Islet of Langerhans (tissue), 1 donor: ENCODE measurements around the gene NINJ2.

Experiments
- FAIRE-seq: peaks from one replicate; lab custom pipeline; 2011; peaks lifted over from hg19 to GRCh38; lab: Jason Lieb, UNC

The NINJ2 gene

GRCh38 chr12:546920-547845, 116.1 kb downstream of the NINJ2 start:
- no peak for FAIRE-seq

DNA sequence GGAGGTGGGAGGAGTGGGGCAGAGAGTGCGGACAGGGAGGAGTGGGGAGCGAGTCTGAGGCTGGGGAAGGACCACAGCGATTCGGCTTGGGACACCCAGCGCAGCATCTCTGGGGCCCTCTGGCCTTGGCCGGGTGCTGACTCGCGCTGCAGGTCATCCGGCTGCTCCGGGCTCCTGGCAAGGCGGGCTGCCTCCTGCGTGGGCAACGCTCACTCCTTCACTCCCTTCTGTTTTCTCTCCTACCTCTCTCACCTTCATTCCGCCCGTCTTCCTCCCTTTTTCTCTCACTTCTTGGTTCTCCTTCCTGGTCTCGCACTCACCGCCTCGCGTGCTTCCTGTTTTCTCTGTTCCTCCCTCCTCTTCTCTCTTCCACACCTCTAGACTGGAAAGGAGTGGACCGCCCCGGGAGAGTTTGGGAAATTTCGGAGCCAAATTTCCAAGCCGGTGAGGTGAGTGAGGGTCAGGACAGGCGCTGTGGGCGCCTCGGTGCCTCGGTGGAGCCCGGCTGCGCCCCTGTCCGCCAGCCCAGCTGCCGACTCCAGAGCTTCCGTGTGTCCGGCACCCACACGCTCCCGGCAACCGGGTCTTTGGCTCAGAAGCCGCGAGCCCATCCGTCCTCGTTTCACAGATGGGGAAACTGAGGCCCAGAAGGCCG, 116.9 kb downstream of the NINJ2 start:
- no peak for FAIRE-seq

DNA sequence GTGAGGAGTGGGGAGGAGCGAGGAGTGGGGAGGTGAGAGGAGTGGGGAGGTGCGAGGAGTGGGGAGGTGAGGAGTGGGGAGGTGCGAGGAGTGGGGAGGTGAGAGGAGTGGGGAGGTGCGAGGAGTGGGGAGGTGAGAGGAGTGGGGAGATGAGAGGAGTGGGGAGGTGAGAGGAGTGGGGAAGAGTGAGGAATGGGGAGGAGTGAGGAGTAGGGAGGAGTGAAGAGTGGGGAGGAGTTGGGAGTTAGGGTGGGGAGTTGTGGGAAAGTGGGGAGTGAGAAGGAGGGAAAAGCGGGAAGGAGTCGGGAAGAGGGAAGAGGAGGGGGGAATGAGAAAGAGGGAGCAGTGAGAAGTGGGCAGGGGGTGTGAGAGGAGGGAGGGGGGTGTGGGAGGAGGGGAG, 117.4 kb downstream of the NINJ2 start:
- no peak for FAIRE-seq

DNA sequence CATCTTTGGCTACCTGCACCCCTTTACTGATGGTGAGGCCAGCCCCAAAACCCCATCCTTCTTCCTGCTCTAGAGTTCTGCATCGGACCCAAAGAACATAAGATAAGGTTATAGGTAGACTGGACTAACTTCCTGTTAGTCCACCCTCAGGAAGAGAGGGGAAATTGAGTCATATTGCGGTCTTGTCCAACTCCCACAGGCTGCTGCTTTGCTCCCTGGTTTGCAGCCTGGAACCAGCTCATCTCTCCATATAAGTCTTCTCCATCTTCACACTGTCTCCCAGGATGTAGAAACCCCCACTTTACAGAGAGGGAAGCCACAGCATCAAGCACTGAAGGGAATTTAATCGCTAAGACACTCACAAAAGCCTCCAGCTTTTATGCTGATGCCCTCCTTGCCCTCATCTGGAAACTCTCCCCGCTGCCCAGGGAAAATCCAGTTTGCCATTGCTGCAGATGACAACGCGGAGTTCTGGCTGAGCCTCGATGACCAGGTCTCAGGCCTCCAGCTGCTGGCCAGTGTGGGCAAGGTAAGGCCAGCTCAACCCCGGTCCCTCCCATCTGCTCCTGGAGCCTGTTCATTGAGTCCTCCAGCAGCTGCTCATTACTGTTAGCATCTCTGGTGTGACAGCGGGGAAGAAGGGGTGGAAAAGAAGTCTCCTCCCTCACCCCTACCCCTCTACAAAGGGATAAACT, 118.2 kb downstream of the NINJ2 start:
- FAIRE-seq, result no peak

DNA sequence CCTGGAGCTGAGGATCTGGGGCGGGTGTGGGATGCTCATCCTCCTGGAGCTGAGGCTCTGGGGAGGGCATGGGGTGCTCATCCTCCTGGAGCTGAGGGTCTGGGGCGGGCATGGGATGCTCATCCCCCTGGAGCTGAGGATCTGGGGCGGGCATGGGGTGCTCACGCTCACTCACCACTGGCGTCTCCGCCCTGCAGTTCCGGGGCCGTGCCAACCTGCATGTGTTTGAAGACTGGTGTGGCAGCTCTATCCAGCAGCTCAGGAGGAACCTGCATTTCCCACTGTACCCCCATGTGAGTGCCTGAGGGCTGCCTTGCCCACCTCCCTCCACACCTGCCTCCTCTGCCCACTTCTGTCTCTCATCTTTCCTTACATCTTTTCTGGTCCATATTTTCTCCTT, 119.1 kb downstream of the NINJ2 start:
- no peak for FAIRE-seq

GRCh38 chr12:543114-543451, 120.2 kb downstream of the NINJ2 start:
- no peak for FAIRE-seq

DNA sequence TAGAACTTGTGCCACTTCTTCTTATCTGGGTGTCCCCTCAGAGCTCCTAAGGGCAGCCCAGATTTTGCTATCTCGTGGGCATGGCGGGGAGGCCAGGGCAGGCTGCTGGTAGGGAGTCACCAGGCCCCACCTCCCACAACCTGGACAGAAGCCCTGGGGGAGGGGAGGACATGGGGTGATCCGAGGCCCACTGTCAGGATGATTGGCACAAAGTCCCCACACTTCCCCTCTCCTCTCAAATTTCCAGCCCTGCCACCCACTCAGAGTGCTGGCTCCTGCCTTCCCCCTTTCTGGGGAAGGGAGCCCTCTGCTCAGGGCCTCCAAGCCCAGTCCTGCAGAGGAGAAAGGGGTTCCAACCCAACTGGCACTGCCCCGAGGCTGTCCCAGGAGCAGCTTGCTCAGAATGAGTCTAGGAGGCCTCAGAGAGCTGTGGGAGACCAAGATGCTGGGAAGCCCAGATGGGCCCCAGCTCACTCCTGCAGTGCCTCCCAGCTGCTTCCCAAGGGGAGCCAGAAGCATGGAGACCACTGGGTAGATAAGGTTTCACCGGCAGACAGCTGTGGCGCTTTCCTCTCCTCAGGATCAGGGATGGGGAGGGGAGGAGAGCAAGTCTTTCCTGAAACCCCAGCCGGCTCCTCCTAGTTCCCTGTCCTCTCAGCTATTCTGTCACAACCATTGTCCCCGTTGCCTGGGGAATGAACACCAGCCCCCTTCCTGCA, 120.7 kb downstream of the NINJ2 start:
- no peak for FAIRE-seq

GRCh38 chr12:541676-542324, 121.4 kb downstream of the NINJ2 start:
- no peak for FAIRE-seq

DNA sequence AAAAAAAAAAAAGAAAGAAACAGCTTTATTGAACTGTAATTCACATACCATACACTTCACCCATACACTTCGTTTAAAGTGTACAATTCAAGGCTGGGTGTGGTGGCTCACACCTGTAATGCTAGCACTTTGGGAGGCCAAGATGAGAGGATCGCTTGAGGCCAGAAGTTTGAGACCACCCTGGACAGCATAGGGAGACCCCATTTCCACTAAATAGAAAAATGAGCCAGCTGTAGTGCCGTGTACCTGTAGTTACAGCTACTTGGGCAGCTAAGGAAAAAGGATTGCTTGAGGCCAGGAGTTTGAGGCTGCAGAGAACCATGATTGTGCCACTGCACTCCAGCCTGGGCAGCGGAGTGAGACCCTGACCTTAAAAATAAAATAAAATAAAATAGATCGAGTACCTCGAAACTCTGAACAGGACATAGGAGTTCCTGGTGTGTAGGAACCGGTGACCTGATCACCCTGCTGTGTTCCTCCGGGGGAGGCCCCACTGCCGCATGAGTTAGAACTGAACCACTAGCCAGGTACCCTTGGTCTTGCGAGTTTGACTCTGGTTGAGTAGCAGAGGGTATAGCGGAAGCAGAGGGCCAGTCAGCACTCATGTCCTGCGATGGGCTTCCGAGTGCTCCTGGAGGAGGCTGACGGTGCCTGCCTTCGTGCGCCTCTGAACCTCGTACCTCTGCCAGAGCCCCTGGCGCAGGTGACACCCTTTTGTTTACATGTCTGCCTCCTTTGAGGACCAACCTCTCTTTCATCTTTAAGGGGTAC, 123.5 kb downstream of the NINJ2 start:
- no peak for FAIRE-seq

GRCh38 chr12:538731-539539, 124.3 kb downstream of the NINJ2 start:
- FAIRE-seq, result no peak

DNA sequence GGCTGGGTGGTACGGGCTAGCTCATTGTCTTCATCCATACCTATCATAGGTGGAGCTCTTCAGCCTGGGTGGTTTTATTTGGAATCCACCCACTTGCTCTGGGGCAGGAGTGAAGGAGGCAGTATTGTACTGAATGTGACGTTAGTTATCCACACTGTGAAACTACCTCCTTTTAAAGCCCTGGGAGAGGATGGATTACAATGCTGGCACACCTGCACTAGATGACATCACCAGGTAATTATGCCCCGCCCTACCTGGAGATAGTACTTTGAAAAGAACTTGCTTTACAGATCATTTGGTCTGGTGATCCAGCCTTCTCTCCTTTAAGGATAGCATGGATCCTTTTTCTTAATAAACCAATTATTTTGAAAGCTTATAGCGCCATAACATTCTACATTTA, 125.5 kb downstream of the NINJ2 start:
- no peak for FAIRE-seq

- no peak for FAIRE-seq
Observed at GRCh38 chr12:536751-537245, 126.4 kb downstream of the NINJ2 start.

DNA sequence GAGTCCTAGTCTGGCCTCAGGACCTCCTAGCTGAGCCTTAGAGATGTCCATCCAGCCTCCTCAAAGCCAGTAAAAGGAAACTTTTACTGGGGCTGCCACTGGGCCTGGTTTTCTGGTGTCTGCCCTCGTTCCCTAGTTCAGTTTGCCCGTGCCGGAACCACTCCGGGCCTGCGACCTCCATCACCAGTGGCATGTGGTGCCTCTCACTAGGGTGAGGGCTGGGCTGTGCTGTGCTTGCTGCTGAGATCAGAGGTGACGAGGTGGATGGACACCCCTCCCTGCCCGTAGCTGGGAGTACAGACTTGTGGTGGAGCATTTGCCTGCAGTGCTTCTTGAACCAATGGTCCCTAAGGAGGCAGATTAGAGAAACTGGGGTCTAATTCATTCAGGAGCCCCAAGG, 127.8 kb downstream of the NINJ2 start:
- FAIRE-seq, result no peak

GRCh38 chr12:534216-534615, 129.0 kb downstream of the NINJ2 start:
- FAIRE-seq, result no peak

DNA sequence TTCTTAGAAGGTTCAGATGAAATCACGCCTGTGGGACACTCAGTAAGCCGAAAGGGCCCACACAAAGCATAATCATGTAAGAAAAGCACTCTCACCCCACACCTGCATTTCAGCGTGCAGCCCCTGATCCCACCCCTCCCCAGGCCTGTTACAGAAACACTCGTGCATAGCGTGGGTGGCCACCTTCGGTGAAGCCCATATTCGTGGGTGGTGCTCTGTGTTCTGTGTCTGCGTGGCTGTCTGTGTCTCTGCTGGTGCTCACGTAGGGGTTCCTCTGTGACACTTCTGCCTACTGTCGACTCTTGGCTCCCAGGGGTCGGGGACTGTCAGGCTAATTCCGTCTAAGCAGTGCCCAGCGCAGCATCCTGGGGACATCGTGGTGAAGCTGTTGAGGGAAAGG, 129.5 kb downstream of the NINJ2 start:
- no peak for FAIRE-seq

DNA sequence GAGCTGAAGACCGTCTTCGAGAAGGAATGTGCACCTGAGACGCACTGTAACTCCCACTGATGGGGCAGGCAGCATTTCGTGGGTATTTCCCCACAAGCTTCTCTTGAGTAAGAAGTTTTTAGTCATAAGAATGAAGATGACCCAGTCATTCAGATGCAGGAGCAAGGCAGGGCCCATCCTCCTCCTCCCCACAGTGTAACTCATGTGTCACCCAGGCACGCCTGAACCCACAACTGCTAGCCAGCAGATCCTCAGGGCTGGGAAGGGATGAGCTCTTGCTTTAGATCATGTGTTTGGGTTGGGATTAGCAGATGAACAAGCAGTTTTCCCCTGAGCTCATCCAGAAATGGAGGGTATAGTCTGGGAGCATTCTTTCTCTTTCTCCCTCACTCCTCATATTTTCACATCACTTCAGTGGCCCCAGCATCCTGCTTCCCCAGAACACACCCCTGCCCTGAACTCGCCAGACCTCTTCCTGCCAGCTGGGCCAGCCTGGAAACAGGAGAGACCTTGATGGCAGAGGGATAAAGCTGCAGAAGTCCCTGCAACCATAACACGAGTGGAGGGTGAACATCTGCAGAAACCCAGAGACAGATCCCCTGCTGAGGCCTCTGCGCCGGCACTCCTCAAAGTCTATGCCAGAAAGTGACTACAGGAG, 130.2 kb downstream of the NINJ2 start:
- FAIRE-seq, result no peak

DNA sequence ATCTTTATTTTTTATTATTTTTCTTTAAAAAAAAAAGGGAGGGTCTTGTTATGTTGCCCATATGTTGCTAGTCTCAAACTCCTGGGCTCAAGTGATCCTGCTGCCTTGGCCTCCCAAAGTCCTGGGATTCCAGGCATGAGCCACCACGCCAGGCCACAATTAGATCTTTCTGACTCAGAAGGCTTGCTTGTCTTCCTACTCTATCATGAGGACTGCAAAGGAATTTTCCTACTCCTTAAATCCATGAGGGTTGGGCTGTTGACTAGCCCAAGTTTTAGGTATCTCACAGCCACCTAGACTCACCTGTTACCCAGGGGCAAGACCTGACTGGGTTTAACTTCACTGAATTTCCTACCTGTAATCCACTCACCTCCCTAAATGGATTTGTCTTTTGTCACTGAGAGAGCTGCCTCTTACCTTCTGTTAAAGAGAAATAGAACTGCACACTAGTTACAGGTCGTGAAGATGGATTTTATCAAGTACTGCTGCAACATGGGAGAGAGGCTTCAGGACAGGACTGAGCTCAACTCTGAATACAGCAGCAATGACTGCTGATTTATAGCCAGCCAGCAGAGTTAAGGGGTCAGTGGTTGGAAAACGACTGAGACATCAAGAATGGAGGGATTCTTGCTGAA, 131.2 kb downstream of the NINJ2 start:
- no peak for FAIRE-seq

GRCh38 chr12:530821-531220, 132.4 kb downstream of the NINJ2 start:
- FAIRE-seq, result no peak

DNA sequence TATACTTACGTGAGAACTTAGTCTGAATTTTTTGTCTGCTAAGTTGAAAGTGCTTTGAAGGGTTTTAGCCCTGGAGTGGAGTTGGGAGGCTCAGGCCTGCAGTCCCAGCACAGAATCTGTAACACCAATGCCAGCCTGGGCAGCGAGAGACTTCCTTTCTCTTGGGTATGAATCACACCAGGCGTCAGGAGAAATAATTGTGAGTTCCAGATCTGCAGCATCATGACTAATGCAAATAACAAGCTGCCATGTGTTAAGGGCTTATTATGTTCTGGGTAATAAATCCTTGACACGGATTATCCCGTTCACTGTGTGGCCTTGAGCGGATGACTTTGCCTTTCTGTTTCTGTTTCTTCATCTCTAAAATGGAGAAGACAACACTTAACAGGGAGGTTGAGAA, 132.9 kb downstream of the NINJ2 start:
- FAIRE-seq, result peak; percentile 56
